Uterus (tissue), 2 donors: ENCODE data around the gene GLIS1.

Experiments used
- POLR2A ChIP-seq, 2 donors: fragments of 450-650 bp; IDR thresholded peaks; one replicate each; pipeline ENCODE4 v1.6.1; 2016; ENCODE audit warnings: antibody characterized with exemption in 2 of 2, mild to moderate bottlenecking in 1 of 2, moderate library complexity in 1 of 2
- TF ChIP-seq, protein P1 (sequence below), 4 experiments: fragments of 200-600 bp in 2 of 4; fragments of 450-650 bp in 2 of 4; sonication (generic) in 2 of 4; IDR thresholded peaks; one replicate each; pipeline ENCODE4 v1.5.1; 2016 to 2019; ENCODE audit warnings: antibody characterized with exemption in 4 of 4, mild to moderate bottlenecking in 2 of 4, moderate library complexity in 1 of 4

DNA sequence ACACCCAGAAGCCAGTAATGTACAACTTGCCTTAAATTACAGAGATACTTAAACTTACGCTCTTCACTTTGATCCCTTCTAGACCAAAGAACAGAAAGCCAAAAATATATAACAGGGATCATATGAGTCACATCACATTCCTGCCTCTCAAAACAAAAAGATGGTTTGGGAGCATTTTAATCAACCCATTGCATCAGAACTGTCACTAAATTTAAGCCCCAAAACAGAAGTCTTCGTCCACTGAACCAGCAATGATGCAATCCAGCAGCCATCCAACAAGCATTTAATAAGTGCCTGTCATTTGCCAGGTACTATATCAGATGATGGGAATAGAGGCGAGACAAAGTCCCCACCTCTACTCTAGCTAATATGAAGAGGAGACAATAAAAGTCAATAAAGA lies 42.7 kb upstream of the GLIS1 start:
- TF ChIP-seq POLR2A (IDR thresholded peaks at IDR 0.05), result no peak
- TF ChIP-seq, protein P1, sequence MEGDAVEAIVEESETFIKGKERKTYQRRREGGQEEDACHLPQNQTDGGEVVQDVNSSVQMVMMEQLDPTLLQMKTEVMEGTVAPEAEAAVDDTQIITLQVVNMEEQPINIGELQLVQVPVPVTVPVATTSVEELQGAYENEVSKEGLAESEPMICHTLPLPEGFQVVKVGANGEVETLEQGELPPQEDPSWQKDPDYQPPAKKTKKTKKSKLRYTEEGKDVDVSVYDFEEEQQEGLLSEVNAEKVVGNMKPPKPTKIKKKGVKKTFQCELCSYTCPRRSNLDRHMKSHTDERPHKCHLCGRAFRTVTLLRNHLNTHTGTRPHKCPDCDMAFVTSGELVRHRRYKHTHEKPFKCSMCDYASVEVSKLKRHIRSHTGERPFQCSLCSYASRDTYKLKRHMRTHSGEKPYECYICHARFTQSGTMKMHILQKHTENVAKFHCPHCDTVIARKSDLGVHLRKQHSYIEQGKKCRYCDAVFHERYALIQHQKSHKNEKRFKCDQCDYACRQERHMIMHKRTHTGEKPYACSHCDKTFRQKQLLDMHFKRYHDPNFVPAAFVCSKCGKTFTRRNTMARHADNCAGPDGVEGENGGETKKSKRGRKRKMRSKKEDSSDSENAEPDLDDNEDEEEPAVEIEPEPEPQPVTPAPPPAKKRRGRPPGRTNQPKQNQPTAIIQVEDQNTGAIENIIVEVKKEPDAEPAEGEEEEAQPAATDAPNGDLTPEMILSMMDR (IDR thresholded peaks at IDR 0.05), result no peak
